HL-60 (cell line): Measurements from ENCODE around the gene CYB561D2.

ENCODE experiments used
- GABPA ChIP-seq: IDR thresholded peaks from 2 replicates; pipeline ENCODE4 v1.6.1; 2012; ENCODE audit warnings: low read depth
- TF ChIP-seq, protein P1 (sequence below): IDR thresholded peaks from 2 replicates; pipeline ENCODE4 v1.6.1; 2012; ENCODE audit warnings: low read depth; ENCODE audit not compliant: insufficient replicate concordance
- TF ChIP-seq, protein P2 (sequence below): IDR thresholded peaks from one replicate; pipeline ENCODE4 v1.5.1; 2011; ENCODE audit warnings: low read length, control low read depth, inconsistent platforms; ENCODE audit not compliant: insufficient read depth

DNA sequence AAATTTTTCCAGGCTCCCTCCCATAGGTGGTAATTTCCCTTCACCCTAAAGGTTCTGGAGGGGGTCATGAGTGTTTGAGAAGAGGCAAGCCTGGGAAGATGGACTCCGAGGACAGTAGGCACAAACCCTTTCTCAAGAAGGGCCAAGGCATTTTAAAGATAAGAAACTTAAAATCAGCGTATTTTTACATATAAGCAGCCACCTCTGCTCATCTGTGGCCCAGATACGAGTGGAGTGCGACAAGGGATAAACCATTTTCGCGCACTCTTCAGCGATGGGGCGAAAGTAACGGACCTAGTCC lies 10.6 kb upstream of the CYB561D2 start:
- TF ChIP-seq, protein P1, sequence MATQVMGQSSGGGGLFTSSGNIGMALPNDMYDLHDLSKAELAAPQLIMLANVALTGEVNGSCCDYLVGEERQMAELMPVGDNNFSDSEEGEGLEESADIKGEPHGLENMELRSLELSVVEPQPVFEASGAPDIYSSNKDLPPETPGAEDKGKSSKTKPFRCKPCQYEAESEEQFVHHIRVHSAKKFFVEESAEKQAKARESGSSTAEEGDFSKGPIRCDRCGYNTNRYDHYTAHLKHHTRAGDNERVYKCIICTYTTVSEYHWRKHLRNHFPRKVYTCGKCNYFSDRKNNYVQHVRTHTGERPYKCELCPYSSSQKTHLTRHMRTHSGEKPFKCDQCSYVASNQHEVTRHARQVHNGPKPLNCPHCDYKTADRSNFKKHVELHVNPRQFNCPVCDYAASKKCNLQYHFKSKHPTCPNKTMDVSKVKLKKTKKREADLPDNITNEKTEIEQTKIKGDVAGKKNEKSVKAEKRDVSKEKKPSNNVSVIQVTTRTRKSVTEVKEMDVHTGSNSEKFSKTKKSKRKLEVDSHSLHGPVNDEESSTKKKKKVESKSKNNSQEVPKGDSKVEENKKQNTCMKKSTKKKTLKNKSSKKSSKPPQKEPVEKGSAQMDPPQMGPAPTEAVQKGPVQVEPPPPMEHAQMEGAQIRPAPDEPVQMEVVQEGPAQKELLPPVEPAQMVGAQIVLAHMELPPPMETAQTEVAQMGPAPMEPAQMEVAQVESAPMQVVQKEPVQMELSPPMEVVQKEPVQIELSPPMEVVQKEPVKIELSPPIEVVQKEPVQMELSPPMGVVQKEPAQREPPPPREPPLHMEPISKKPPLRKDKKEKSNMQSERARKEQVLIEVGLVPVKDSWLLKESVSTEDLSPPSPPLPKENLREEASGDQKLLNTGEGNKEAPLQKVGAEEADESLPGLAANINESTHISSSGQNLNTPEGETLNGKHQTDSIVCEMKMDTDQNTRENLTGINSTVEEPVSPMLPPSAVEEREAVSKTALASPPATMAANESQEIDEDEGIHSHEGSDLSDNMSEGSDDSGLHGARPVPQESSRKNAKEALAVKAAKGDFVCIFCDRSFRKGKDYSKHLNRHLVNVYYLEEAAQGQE: no peak
- TF ChIP-seq, protein P2, sequence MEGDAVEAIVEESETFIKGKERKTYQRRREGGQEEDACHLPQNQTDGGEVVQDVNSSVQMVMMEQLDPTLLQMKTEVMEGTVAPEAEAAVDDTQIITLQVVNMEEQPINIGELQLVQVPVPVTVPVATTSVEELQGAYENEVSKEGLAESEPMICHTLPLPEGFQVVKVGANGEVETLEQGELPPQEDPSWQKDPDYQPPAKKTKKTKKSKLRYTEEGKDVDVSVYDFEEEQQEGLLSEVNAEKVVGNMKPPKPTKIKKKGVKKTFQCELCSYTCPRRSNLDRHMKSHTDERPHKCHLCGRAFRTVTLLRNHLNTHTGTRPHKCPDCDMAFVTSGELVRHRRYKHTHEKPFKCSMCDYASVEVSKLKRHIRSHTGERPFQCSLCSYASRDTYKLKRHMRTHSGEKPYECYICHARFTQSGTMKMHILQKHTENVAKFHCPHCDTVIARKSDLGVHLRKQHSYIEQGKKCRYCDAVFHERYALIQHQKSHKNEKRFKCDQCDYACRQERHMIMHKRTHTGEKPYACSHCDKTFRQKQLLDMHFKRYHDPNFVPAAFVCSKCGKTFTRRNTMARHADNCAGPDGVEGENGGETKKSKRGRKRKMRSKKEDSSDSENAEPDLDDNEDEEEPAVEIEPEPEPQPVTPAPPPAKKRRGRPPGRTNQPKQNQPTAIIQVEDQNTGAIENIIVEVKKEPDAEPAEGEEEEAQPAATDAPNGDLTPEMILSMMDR: no peak
- TF ChIP-seq GABPA: no peak
